ENCODE results near the gene SMCHD1.
"Not testable (repeated sequence)": the region's sequence is repeated elsewhere in the genome, so short reads cannot be mapped to it uniquely, and the experiment has no call there.

SMCHD1 gene

GRCh38 chr18:2657788-2658458, 2.4 kb downstream of the SMCHD1 start:
- DNase-seq, result no peak

GRCh38 chr18:2660849-2661248, 5.3 kb downstream of the SMCHD1 start:
- not testable (repeated sequence) for DNase-seq

GRCh38 chr18:2662288-2662687, 6.8 kb downstream of the SMCHD1 start:
- DNase-seq, result not testable (repeated sequence)

GRCh38 chr18:2662990-2663389, 7.5 kb downstream of the SMCHD1 start:
- DNase-seq, result no peak

- no peak for DNase-seq
Observed at GRCh38 chr18:2672410-2672809, 16.9 kb downstream of the SMCHD1 start.

- no peak for DNase-seq
Observed at GRCh38 chr18:2672872-2673271, 17.3 kb downstream of the SMCHD1 start.

GRCh38 chr18:2678933-2679332, 23.4 kb downstream of the SMCHD1 start:
- not testable (repeated sequence) for DNase-seq

GRCh38 chr18:2680216-2680792, 24.8 kb downstream of the SMCHD1 start:
- no peak for DNase-seq

GRCh38 chr18:2681993-2682603, 26.6 kb downstream of the SMCHD1 start:
- DNase-seq, result no peak

- DNase-seq, result no peak
Observed at GRCh38 chr18:2683055-2683454, 27.5 kb downstream of the SMCHD1 start.

GRCh38 chr18:2686349-2686968, 30.9 kb downstream of the SMCHD1 start:
- no peak for DNase-seq

- DNase-seq, result no peak
Observed at GRCh38 chr18:2687390-2688001, 32.0 kb downstream of the SMCHD1 start.

- no peak for DNase-seq
Observed at GRCh38 chr18:2692508-2692907, 37.0 kb downstream of the SMCHD1 start.

- no peak for DNase-seq
Observed at GRCh38 chr18:2697184-2697583, 41.7 kb downstream of the SMCHD1 start.

GRCh38 chr18:2699001-2699400, 43.5 kb downstream of the SMCHD1 start:
- DNase-seq, result no peak

GRCh38 chr18:2704541-2704940, 49.0 kb downstream of the SMCHD1 start:
- DNase-seq, result no peak

- DNase-seq, result no peak
Observed at GRCh38 chr18:2706903-2707302, 51.4 kb downstream of the SMCHD1 start.

- DNase-seq, result no peak
Observed at GRCh38 chr18:2707551-2708168, 52.1 kb downstream of the SMCHD1 start.

- no peak for DNase-seq
Observed at GRCh38 chr18:2709316-2709715, 53.8 kb downstream of the SMCHD1 start.

- no peak for DNase-seq
Observed at GRCh38 chr18:2714140-2714539, 58.6 kb downstream of the SMCHD1 start.

GRCh38 chr18:2715990-2716389, 60.5 kb downstream of the SMCHD1 start:
- DNase-seq, result no peak

- no peak for DNase-seq
Observed at GRCh38 chr18:2716394-2717326, 61.1 kb downstream of the SMCHD1 start.

Measured in NCI-H526 (cell line).